Posterior vena cava (tissue), 2 donors: ENCODE measurements around the gene CERS3. TPM values are rescaled to one million over a fixed set of nuclear protein-coding genes. Genes with fewer than 3 reads are reported as not detected.

ENCODE experiments used
- DNase-seq: peaks from one replicate; pipeline ENCODE4 v3.0.0-alpha.2; 2020; ENCODE audit warnings: low spot score
- intact Hi-C, 2 donors: fragments of 100-400 bp; cut with DNase I; formaldehyde crosslinking; loops; one replicate each; pipeline versions ENCODE4 v1.14.1 to v1.14.2; 2022 to 2023
- long read RNA-seq, 2 donors: library from polyadenylated mRNA; unstranded; transcript quantifications; one replicate each; pipeline ENCODE4 v2.0.0, GENCODE V29; 2020 to 2021
- total RNA-seq, 2 donors: library from RNA; stranded (reverse); fragmentation: NEBNext Ultra II Directional; extraction: Animal tissue kit (Norgen Biotek cat#: 25700); gene quantifications; one replicate each; pipeline ENCODE4 v1.2.1, GENCODE V29; 2021
- donor health status: DM: yes; HTN: yes; CAD: no.
- donor health status: DM: yes; HTN: yes; CAD: no.

The CERS3 gene
- not detected for total RNA-seq
- long read RNA-seq, donor 1, result 0 reads
- long read RNA-seq, donor 2, result 0 reads

- no peak for DNase-seq
- intact Hi-C loops, result no loop called here
Observed at GRCh38 chr15:100528833-100529428, at the start of gene CERS3. TSS of gene CERS3 (minus strand) at chr15:100528950. CDS start at chr15:100501849, 27,101 bp downstream.

- intact Hi-C loops, result no loop called here
- DNase-seq, result no peak
Observed at GRCh38 chr15:100573526-100573925, 44.8 kb upstream of the CERS3 start.

- intact Hi-C loops, result no loop called here
- DNase-seq, result no peak
Observed at GRCh38 chr15:100572362-100572983, 43.7 kb upstream of the CERS3 start.

GRCh38 chr15:100571592-100572167 is 42.9 kb upstream of the CERS3 start:
- intact Hi-C loops, result no loop called here
- DNase-seq, result no peak

- no peak for DNase-seq
- intact Hi-C loops, result no loop called here
Observed at GRCh38 chr15:100570735-100571313, 42.1 kb upstream of the CERS3 start.

GRCh38 chr15:100570275-100570674 is 41.5 kb upstream of the CERS3 start:
- intact Hi-C loops, result no loop called here
- DNase-seq, result no peak

GRCh38 chr15:100569391-100569790 is 40.6 kb upstream of the CERS3 start:
- DNase-seq, result no peak
- intact Hi-C loops, result loop anchor here in 1 of 2 donors (10.0 kb wide), 1 partner anchor 215 kb away; no protein-coding TSS in a partner anchor

- no peak for DNase-seq
- intact Hi-C loops, result loop anchor here in 1 of 2 donors (10.0 kb wide), 1 partner anchor 212 kb away; no protein-coding TSS in a partner anchor
Observed at GRCh38 chr15:100566850-100567628, 38.3 kb upstream of the CERS3 start.

- intact Hi-C loops, result loop anchor here in 1 of 2 donors (10.0 kb wide), 1 partner anchor 211 kb away; no protein-coding TSS in a partner anchor
- no peak for DNase-seq
Observed at GRCh38 chr15:100565591-100565990, 36.8 kb upstream of the CERS3 start.

GRCh38 chr15:100560323-100560722 is 31.6 kb upstream of the CERS3 start:
- DNase-seq, result no peak
- intact Hi-C loops, result loop anchor here in 1 of 2 donors (10.0 kb wide), 1 partner anchor 206 kb away; no protein-coding TSS in a partner anchor

GRCh38 chr15:100559330-100559729 is 30.6 kb upstream of the CERS3 start:
- intact Hi-C loops, result no loop called here

GRCh38 chr15:100558771-100559254 is 30.1 kb upstream of the CERS3 start:
- peak; percentile 77 for DNase-seq
- intact Hi-C loops, result no loop called here

More at GRCh38 chr15:100559330-100559729, 30.6 kb upstream of the CERS3 start:
- DNase-seq, result no peak

- no peak for DNase-seq
- intact Hi-C loops, result no loop called here
Observed at GRCh38 chr15:100553468-100553867, 24.7 kb upstream of the CERS3 start.

GRCh38 chr15:100547961-100548360 is 19.2 kb upstream of the CERS3 start:
- intact Hi-C loops, result no loop called here
- no peak for DNase-seq

- DNase-seq, result no peak
- intact Hi-C loops, result no loop called here
Observed at GRCh38 chr15:100544946-100545345, 16.2 kb upstream of the CERS3 start.

GRCh38 chr15:100544338-100544841 is 15.6 kb upstream of the CERS3 start:
- no peak for DNase-seq
- intact Hi-C loops, result no loop called here

- intact Hi-C loops, result no loop called here
- no peak for DNase-seq
Observed at GRCh38 chr15:100542290-100542689, 13.5 kb upstream of the CERS3 start.

GRCh38 chr15:100537331-100537730 is 8.6 kb upstream of the CERS3 start:
- intact Hi-C loops, result no loop called here
- no peak for DNase-seq

- intact Hi-C loops, result no loop called here
- no peak for DNase-seq
Observed at GRCh38 chr15:100536733-100537132, 8.0 kb upstream of the CERS3 start.
